ENCODE measurements around the gene AHCYL2.

The AHCYL2 gene

DNA sequence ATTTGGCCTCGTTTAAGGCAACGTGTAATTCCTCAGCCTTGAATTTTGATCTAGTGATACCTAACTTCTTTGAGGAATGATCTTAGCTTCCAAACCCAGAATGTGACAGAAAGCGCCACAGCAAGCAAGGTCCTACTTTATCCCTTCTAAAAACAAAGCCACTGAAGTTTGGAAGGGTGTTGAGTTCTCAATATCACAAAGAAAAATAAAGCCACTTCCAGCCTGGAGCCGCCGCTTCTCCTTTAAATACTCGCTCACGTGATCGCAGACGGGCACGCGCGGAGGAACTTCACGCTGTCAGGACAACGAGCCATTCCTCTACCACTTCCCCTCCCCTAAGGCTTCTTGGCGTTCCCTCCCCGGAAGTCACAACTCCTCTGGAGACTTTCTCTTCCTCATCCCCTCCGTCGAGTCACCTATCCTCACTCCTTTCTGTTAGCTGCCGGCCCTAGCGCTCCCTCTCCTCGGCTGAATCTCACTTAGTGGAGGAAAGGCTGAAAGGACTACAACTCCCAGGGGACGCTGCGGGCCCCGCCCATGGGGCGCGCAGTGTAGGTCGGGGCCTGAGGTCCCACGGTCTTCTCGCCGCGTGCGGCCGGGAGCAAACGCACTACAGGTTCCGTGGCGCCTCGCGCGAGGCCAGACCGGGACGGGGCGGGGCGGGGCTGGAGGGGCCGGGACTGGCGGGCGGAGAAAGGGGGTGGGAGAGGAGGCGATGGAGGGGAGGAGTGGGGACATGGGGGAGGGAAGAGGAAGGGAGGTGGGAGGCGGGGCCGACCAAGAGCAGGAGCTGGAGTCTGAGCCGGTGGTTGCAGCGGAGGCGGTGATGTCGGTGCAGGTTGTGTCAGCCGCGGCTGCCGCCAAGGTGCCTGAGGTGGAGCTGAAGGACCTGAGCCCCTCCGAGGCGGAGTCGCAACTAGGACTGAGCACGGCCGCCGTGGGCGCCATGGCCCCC lies at the start of gene AHCYL2:
Gene AHCYL2 (plus strand): TSS at position 780 of the 955 bp plus-strand sequence.
- TF ChIP-seq GATA2 (IDR thresholded peaks at IDR 0.05; ENCODE audit: low read depth, low read length) (no peak; the same call in 1 of the 2 replicates), GATA3 (IDR thresholded peaks at IDR 0.05; ENCODE audit: low read depth, low read length) (no peak)

DNA sequence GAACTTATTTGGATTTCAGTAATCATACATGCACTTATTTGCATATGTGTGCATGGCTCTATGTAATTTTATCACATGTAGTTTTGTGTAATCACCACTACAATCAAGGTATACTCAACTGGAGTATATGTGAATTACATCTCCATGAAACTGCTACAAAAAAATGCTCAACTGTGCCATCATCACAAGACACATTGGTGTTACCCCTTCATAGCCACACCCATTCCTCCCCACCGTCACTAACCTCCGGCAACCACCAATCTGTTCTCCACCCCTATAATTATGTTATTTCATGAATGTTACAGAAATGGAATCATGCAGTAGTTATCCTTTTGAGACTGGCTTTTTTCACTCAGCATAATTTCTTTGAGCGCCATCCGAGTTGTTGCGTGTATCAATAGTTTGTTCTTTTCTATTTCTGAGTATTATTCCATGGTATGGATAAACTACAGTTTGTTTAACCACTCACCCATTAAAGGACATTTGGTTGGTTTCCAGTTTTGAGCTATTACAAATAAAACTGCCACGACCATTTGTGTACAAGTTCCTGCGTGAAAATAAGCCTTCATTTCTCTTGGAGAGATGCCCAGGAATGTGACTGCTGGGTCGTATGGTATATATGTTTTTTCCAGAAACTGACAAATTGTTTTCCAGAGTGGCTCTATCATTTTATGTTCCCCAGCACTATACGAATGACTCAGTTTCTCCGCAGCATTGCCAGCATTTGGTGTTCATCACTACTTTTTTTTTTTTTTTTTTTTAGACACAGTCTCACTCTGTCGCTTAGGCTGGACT lies 47.7 kb upstream of the AHCYL2 start:
- TF ChIP-seq GATA3 (IDR thresholded peaks at IDR 0.05; ENCODE audit: low read depth, low read length): no peak
- no peak for TF ChIP-seq GATA2 (IDR thresholded peaks at IDR 0.05; ENCODE audit: low read depth, low read length)

DNA sequence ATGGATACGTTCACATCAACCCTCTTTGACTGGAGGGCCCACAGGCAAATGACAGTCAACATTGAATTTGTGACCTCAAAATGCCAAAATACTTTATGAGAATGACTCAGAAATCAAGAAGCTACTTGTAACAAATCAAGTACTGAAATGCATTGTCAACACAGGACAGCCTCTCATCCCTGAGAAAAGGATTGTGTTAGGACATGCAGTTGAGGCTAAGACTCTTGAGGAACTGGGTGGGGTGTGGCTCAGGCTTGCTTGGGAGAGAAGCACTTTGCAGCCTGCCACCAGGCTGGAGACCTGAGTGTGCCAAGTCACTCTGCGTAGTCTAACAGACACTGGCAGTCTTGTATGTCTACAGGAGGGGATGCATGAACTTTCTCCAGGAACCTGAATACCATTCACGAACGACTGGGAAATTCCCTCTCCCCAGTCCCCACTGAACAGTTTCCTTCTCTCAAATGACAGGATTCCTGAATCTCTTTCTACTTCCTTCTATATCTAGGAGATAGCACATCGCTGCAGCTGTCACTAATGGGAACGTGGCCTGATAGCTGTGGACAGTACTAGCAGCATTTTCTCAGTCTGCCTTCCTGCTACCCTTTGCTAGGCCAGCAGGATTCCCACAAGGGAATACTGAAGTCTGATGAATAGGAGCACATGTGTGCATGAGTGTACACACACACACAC lies 39.7 kb upstream of the AHCYL2 start:
- TF ChIP-seq GATA2 (IDR thresholded peaks at IDR 0.05; ENCODE audit: low read depth, low read length) (no peak), GATA3 (IDR thresholded peaks at IDR 0.05; ENCODE audit: low read depth, low read length) (no peak)

DNA sequence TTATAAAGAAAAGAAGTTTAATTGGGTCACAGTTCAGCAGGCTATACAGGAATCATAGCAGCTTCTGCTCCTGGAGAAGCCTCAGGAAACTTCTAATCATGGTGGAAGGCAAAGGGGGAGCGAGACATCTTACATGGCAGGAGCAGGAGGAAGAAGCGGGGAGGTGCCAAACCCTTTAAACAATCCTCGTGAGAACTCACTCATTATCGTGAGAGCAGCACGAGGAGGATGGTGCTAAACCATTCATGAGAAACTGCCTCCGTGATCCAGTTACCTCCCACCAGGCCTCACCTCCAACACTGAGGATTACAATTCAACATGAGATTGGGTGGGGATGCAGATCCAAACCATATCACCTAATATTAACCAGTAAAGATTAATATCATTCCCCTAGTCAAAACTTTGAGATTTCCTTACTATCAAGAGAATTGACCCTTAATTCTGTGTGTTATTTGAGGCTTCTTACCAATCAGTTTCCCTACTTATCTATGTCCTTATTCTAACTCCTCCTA lies 38.0 kb upstream of the AHCYL2 start:
- TF ChIP-seq GATA2 (IDR thresholded peaks at IDR 0.05; ENCODE audit: low read depth, low read length) (no peak), GATA3 (IDR thresholded peaks at IDR 0.05; ENCODE audit: low read depth, low read length) (no peak)

DNA sequence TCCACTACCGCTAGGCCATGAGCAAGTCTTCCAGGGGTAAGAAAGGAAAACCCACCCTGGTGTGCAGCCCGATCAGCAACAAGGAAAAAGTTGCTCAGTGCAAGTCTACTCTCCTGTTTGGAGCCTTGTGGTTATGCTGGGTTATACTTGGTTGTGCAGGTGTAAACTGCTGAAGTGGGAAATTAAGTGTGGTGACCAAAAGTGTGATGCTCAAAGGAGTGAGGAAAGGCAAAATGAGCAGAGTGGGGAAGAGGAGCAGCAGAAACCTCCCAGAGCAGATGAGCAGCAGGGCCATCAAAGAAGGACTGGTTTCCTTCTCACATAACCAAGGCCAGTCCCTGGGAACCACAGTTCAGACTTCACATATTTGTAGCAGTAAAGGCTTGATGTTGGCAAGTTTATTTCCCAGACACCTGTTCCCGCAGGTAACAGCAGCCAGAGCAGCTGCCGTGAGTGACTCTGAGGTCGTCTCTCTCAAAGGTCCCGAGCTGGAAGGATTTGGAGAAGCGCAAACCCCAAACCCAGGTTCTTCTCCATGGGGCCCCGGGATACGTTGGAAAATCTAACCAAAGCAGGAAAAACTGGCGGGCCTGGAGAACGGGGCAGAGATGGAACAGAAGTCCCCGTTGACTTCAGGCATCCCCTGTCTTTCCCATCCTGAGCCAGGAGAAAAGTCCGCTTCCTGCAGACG lies 37.0 kb upstream of the AHCYL2 start:
- TF ChIP-seq GATA3 (IDR thresholded peaks at IDR 0.05; ENCODE audit: low read depth, low read length) (no peak), GATA2 (IDR thresholded peaks at IDR 0.05; ENCODE audit: low read depth, low read length) (no peak)

DNA sequence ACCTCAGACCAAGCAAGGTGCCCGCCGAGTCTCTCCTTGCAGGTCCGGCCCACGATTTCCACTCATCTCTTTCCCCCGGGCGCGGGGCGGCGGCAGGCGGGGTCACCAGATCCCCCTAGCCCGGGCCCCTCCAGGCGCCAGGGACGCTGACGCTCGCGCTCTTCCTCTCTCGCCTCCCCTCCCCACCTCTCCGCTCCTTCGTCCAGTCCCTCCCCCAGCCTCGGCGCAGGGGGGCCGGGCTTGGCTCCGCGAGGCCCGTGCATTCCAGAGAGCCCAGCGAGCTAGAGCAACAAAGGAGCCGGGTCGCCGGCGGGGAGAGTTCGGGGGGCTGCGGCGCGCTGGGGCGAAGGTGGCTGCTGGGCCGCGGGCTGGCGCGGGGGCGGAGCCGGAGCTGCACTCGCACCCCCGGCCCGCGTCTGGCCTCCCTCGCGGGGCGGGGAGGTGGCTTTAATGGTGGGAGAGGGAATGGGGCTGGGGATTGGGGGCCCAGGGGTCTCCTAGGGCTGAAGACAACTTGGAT lies 36.4 kb upstream of the AHCYL2 start, which contains the start of gene SMO:
Gene SMO (plus strand): TSS at position 262 of the 520 bp plus-strand sequence. CDS start 519 bp downstream, outside the sequence.
- no peak for TF ChIP-seq GATA3 (IDR thresholded peaks at IDR 0.05; ENCODE audit: low read depth, low read length)
- no peak for TF ChIP-seq GATA2 (IDR thresholded peaks at IDR 0.05; ENCODE audit: low read depth, low read length)

DNA sequence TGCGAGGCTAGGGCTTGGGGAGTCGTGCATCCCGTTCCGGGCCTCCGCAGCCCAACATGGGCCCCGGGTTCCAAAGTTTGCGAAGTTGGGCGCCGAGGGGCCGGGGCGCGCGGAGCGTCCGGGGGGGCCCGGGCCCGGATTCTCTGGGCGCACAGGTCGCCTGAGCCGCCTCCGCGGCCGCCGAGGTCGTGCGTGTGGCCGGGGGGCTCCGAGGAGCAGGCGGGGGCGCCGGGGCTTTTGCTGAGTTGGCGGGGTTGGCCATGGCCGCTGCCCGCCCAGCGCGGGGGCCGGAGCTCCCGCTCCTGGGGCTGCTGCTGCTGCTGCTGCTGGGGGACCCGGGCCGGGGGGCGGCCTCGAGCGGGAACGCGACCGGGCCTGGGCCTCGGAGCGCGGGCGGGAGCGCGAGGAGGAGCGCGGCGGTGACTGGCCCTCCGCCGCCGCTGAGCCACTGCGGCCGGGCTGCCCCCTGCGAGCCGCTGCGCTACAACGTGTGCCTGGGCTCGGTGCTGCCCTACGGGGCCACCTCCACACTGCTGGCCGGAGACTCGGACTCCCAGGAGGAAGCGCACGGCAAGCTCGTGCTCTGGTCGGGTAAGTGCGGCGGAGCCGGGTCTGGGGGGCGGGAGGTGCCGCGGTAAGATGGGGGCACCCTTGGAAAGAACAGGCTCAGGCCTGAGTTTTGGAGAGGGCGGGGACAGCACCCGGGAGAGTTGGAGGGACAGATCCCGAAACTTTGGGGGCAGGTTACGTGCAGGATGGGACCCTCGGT lies 35.8 kb upstream of the AHCYL2 start:
- TF ChIP-seq GATA3 (IDR thresholded peaks at IDR 0.05; ENCODE audit: low read depth, low read length): no peak
- TF ChIP-seq GATA2 (IDR thresholded peaks at IDR 0.05; ENCODE audit: low read depth, low read length): no peak

DNA sequence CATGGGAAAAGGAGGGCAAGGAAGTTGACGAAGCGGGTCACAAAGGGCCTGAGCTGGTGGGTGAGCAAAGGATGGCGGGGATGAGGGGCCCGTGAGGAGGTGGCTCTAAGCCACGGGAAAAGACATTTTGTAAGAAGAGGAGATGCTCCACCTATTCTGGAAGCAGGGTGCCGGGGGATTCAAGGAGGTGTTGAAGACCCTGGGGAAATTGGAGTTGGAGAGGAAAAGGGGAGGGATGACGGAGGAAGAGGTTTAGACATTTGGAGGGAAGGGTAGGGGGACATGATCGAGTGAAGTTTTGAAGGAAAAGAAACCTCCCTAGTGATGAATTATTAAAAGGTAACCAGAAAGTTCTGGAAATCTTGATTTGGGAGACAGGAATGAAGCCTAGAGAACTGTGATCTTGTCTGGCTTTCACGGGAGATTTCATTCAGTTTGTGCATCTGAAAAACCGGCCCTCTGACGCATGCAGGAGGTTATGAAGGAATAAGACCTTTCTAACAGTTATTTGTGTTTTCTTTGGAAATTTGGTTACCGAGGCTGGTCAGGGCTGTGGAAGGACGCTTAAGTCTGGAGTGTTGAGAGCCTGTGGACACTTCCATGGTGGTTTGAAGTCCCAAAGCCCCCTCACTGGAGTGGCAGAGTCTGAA lies 35.0 kb upstream of the AHCYL2 start:
- TF ChIP-seq GATA3 (IDR thresholded peaks at IDR 0.05; ENCODE audit: low read depth, low read length) (no peak), GATA2 (IDR thresholded peaks at IDR 0.05; ENCODE audit: low read depth, low read length) (no peak)

DNA sequence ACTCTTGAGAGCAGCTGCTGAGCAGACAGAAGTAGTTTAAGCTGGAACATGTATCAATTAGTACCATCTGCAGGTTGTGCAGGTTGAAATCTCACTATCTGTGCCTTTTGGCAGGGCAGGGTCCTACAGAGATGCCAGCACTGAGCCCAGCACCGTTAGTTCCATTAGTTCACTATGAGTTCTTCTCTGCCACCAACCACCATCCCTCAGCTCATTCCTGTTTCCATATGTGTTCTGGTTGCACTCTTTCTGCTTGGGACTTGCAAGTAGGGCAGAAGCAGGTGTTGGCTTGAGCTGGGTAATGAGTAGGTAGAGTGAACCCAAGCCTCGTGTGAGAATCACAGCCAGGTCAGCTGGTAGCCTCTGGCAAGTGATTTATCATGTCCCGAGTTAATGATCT lies 33.6 kb upstream of the AHCYL2 start:
- no peak for TF ChIP-seq GATA3 (IDR thresholded peaks at IDR 0.05; ENCODE audit: low read depth, low read length)
- no peak for TF ChIP-seq GATA2 (IDR thresholded peaks at IDR 0.05; ENCODE audit: low read depth, low read length)

DNA sequence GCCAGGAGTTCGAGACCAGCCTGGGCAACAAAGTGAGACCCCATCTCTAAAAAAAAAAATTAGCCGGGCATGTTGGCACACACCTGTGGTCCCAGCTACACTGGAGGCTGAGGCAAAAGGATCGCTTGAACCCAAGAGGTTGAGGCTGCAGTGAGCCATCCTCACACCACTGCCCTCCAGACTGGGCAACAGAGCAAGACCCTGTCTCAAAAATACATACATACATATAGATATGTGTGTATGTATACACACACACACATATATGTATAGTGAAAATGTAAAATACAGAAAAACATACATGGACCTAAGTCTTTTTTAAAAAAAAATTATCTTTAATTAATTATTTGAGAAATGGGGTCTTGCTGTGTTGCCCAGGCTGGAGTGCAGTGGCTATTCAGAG lies 30.9 kb upstream of the AHCYL2 start:
- TF ChIP-seq GATA3 (IDR thresholded peaks at IDR 0.05; ENCODE audit: low read depth, low read length) (no peak), GATA2 (IDR thresholded peaks at IDR 0.05; ENCODE audit: low read depth, low read length) (no peak)

DNA sequence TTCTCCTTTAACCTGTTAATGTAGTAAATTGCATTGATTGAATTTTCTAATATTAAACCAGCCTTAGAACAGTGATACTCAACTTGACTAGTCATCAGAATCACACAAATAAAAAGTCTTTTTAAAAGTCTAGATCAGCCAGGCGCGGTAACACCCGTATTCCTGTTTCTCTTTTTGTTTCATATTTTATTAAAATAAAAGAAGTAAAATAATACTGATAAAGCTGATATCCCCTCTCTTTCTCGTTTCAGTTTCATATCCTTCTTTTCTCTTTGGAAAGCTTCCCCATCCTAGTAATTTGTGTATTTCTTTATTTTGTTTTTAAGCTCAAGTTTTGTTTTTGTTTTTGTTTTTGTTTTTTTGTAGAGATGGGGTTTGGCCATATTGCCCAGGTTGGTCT lies 27.1 kb upstream of the AHCYL2 start:
- no peak for TF ChIP-seq GATA3 (IDR thresholded peaks at IDR 0.05; ENCODE audit: low read depth, low read length)
- no peak for TF ChIP-seq GATA2 (IDR thresholded peaks at IDR 0.05; ENCODE audit: low read depth, low read length)

DNA sequence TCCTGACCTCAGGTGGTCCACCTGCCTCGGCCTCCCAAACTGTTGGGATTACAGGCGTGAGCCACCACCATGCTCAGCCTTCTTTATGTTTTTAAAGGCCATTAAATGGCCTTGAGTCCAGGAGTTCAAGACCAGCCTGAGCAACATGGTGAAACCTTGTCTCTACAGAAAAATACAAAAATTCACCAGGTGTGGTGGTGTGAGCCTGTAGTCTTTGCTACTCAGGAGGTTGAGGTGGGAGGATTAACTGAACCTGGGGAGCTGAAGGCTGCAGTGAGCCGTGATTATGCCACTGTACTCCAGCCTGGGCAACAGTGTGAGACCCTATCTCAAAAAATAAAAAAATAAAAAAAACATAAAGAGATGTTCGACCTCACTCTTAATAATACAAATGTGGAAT lies 25.4 kb upstream of the AHCYL2 start:
- TF ChIP-seq GATA3 (IDR thresholded peaks at IDR 0.05; ENCODE audit: low read depth, low read length) (no peak), GATA2 (IDR thresholded peaks at IDR 0.05; ENCODE audit: low read depth, low read length) (no peak)
